NCI-H1105 treated with DMSO at 0.1 percent for 48 hours (cell line): ENCODE measurements around the gene NLRP9.

ENCODE experiments used
- DNase-seq: peaks from one replicate; lab custom pipeline; 2025; lab: John Stamatoyannopoulos, UW

Gene NLRP9

DNA sequence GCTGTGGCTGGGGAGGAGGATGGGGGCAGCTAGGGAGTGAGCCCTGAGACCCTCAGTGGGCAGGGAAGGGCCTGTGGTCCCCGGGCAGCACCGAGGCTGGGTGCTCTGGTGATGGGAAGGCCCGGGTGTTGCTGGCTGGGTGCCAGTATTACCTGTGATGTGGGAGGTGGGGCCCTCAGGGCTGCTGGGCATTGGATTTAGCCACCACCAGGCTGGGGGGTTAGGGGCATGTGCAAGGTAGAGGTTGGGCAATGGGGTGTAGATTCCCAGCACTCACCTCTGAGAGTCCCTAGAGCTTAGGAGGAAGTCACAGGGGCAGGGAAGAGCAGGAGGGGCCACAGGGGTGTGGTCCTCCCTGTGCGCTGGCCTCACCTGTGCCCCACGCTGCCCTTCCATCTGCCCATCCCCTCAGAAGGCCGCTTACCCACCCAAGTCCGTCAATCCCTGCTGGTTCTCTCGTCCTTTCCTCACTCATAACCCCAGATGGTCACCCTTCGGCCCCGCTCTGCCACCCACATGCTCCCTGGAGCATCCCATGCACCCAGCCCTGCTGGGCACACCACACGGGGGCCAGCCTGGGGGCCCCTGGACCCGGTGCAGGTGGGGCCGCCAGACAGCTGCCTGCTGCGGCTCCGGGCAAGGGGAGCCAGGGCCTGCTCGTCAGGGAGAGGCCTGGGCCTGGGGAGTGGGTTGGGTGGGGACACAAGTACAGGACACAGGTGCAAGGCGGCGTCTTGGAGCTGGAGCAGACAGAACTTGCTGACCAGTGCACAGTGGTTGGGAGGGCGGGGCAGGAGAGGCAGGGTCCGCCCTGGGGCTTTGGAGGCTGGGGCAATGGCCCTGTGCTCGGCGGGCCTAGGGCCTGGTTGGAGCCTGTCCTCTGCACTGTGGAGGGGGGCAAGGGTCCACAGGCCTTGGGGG, 50.7 kb downstream of the NLRP9 start:
- DNase-seq, result no peak

DNA sequence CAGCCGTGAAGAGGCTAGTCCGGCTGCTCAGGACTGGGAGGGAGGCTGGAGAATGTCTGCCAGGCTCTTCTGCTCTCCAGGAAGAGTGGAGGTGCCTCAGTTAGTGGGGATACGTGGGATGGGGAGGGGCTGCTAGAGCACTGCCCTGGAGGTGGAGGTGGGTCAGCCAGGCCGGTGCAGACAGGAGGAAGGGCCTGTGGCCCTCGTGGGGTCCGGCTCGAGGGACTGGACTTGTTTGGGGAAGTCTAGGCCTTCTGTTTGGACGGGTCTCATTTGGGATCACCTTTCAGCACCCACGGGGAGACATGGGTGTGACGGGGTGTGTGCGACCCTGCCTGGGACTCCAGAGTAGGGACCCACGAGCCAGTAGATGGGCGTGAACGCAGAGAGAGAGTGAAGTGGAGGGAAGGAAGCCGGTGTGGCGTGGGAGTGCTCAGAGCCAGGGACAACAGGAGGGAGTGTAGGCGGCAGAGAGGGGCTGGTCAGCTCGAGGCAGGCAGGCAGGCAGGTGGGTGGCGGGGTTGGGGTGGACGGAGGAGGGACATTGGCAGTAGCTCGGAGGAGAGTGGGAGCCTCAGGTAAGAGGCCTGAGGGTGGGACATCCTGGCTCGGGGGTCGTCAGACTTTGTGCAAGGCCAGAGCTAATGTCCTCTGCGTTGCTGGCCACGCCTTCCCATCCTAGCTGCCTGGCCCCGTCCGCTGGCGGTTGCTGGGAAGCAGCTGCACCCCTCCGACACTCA, 51.7 kb downstream of the NLRP9 start:
- DNase-seq, result no peak

DNA sequence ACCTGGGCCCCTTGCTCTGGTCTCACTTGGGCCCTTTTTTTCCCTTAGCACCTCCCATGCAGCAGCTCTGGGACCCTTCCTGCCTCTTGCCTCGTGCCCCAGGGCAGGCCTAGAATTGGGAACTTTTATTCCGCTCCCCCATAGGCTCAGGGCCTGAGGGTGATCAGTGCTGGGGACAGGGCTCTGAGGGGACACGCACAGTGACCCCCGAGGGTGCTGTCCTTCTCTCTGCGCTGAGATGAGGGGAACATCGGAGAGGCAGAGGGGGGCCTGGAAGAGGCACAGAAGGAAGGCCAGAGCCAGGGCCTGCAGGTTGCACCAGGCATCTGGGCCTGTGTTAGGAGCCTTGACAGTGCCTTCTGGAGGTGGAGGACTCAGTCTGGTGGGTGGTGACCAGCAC, 52.4 kb downstream of the NLRP9 start:
- DNase-seq, result no peak

DNA sequence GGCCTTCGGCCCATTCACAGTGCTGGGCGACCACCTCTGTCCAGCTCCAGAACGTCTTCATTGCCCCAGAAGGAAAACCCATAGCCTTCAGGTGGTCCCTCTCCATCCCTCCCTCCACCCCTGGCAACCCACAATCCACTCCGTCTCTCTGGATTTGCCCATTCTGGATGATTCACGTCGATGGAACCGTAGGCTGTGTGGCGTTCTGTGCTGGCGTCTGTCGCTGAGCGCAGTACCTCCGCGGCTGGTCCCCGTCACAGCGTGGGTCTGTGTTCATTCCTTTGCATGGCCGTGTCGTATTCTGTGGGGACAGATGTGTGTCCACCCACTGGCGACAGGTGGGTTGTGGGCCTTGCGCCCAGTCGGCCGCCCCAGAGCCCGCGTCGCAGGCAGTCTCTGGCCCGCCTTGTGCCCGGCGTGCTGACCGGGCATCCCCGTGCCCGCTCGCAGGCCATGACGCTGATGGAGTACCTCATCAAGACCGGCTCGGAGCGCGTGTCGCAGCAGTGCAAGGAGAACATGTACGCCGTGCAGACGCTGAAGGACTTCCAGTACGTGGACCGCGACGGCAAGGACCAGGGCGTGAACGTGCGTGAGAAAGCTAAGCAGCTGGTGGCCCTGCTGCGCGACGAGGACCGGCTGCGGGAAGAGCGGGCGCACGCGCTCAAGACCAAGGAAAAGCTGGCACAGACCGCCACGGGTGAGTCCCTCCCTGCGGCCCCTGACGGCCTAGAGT, 53.1 kb downstream of the NLRP9 start:
- no peak for DNase-seq

DNA sequence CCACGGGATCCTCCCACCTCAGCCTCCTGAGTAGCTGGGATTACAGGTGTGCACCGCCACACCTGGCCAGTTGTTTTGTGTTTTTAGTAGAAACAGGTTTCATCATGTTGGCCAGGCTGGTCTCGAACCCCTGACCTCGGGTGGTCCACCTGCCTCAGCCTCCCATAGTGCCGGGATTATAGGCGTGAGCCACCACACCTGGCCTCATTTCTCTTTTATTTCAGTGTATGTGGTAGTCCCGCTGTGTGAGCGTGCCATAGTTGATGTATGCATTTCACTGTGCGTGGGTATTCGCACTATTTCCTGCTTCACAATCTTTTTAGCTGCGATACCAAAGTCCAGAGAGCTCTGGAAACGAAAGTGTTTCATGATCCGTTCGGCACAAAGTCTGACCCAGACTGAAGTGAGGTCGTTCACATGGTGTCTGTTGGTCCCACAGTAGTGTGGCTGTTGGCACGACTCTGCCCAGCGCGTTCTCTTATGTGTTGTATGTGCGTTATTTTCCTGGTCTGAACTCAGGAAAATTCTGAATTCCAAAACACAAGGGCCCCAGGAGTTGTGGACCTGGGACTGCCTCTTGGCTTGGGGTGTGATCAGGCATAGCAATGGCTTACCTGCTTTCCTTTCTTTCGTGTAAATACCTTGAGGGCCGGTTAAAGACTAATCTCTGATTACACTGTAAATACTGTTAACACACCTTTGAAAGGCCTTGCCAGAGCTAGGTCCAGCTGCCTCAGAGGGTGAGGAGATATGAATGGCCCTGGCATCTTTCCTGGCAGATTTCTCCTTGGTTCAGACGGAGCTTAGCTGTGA, 54.5 kb downstream of the NLRP9 start:
- no peak for DNase-seq

DNA sequence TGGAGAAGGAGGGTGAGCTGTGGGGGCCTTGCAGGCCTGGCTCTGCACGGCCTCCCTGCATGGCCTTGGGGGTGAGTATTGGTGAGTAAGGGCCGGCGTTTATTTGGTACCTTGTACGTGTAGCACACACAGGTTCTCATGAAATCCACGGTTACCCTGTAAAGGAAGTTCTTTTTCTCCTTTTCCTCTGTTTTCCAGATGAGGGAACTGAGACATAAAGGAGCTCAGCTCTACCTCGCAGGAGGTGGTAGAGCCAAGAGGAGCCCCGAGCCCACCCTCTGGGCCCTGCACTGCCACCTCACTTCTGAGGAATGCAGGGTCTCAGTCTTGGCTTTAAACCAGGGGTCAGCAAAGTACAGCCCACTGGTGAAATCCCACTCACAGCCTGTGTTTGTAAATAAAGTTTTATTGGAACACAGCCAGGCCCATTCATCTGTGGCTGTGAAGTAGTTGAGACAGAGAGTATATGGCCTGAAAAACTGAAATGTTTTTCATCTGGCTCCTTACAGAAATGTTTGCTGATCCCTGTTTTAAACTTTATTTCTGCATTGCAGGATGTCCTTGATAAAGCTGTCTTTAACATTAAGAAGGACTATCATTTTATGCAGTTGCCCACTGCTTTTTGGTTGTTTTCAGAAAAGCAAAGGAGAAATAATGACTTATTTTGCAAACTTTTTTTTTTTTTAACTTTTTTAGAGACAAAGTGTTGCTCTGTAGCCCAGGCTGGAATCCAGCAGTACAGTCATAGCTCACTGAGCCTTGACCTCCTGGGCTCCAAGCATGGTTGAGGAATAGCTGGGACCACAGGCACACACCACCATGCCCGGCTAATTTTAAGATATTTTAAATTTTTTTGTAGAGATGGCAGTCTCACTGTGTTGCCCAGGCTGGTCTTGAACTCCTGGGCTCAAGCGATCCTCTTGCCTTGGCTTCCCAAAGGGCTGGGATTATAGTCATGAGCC, 56.8 kb downstream of the NLRP9 start:
- DNase-seq, result no peak

DNA sequence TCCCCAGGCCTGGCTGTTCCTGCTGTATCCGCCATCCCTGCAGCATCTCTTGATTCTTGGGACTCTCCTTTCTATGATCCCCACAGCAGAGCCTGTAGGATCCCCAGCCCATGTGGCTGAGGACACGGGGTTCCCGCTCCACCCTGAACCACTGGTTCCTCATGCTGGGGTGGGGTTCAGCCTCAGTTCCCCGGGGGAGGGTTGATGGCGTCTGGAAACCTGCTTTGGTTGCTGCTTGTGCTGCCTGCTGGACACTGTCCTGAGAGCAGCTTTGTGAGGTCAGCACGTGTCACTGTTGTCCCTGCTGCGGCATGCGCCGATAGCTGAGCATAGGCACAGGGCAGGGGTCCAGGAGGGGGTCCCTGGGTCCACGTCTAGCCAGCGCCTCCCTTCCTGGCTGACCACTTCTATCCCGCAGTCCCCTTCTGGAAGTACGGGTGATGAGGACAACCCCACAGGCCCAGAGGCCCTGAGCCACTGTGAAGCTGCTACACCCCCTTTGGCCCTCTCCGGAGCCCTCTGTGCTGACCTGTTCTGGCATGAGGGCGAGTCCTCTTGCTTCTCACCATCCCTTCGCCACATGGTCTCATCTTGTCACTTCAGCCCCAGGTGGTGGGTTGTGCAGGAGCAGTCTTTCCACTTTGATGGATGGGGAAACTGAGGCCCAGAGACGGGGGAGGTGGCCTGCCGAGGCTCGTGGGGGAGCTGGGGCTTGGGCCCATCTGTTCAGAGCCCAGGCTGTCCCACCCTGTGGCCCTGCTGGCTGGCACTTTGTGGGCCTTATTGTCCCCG, 57.7 kb downstream of the NLRP9 start:
- DNase-seq, result no peak

DNA sequence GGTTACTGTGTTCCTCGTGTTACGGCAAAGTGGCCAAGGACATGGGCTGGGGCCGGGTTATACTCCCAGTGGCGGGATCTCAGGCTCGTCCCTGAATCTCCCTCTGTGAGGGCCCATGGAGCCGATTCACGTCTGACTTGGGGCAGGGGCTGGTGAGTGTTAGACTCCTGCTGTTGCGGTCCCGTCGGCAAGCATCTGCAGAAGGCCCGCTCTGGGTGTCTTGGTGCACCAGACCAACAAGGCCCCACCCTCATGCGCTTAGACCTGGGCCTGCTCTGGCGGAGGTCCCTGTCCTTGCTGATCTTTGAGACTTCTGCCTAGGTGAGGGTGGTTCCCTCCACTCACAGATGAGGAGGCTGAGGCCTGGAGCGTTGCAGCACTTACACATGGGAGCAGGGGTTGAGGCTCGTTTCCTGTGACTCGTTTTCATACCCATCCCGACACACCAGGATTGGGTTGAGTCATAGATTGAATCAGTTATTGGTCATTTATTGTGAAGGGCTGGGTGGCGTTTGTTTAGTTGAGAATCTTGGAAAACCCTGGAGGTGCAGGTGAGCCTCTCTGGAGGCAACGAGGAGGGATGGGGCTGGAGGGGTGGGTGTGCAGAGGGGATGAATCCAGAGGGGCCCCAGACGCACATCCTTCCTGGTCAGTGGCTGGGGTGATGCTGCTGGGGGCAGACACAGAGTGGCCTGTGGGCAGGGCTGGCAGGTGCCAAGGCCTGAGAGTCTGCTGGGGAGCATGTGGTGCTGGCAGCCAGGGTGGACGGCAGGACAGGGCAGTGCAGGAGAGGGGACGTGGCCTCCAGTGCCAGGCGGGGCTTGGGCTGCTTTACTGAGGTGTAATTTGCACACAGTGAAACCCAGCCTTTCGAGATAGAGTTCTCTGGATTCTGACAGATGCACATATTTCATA, 58.6 kb downstream of the NLRP9 start:
- DNase-seq, result no peak

DNA sequence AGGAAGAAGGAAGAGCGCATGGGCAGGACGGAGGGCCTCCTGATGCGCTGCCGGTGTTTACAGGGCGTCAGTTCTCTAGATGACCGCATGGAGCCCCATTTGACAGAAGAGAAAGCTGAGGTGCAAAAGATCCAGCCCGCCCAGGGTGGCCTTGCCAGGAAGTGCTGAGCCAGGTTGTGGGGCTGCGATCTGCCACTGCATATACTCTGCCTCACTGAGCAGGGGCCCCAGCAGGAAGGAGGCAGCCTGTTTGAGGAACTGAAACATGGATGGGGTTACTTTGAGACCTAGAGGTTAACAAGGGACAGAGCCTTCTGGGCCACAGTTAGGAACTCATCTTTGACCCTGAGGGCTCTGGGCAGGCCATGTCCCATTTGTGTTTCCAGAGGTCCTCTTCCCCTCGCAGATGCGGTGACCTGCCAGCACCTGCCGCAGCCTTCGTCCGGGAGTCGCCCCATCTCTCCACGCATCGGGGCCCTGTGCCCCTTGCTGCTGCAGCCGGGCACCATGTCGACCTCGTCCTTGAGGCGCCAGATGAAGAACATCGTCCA, 60.0 kb downstream of the NLRP9 start:
- no peak for DNase-seq

DNA sequence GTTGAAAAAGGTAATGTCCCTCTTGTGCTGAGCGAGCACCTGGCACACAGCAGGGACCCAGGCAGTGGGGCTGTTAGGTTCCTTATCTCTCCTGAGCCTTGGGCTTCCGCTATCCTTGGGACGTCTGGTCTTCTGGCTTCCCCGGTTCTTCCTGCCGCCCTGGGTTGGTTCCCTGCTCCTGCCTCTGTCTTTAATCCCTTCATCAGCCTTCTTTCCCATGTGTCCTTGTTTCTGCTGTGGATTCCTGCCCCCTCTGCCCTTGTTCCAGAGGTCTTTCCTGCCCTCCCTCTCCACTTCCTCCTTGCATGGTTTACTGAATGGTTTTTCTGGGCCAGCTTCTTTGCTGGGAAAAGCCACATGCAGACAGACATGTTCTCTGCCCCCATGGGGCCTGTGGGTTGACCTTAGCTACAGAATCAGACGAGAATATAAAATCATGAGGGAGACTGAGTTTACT, 60.6 kb downstream of the NLRP9 start:
- no peak for DNase-seq

DNA sequence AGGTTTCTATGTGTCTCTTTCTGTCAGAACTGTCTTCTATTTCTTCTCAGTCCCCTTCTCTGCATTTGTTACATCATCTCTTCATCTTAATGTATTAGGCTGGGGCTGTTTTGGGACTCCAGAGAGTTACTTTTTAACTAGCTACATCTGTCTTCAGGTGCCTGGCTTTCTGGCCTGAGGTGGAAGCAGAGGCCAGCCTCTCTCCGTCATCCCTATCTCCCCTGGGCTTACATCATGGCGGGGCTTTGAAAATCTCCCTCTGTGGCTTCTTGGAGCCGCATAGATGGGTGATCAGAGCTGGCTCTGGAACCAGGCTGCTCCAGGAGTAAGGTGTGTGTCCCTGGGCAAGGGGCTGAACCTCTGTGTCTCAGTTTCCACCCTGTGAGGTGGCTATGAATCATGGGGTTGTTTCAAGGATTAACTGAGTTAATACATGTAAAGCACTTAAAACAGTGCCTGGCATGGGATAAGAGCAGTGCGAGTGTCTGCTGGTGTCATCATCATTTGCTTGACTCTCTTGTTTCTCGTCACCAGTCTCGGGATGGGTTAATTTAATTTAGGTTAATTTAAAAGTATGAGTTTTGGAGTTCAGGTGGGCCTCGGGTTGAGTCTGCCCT, 61.2 kb downstream of the NLRP9 start:
- no peak for DNase-seq

DNA sequence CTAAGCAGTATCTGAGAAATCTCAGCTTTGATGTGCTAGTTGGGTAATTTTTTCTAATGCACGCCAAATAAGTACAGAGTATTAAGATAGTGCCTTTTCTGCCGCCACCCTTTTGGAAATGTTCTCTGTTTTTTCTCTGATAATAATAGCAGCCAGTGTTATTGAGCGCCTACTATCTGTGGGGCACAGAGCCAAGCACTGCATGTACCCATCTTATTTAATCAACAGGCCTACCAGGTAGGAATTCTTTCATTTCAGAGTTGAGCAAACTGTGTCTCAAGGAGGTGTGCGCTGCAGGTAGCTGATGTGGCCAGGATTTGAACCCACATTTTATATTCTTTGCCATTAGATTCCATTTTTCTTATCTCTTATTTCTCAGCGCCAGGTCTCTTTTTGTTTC, 61.8 kb downstream of the NLRP9 start:
- DNase-seq, result no peak

DNA sequence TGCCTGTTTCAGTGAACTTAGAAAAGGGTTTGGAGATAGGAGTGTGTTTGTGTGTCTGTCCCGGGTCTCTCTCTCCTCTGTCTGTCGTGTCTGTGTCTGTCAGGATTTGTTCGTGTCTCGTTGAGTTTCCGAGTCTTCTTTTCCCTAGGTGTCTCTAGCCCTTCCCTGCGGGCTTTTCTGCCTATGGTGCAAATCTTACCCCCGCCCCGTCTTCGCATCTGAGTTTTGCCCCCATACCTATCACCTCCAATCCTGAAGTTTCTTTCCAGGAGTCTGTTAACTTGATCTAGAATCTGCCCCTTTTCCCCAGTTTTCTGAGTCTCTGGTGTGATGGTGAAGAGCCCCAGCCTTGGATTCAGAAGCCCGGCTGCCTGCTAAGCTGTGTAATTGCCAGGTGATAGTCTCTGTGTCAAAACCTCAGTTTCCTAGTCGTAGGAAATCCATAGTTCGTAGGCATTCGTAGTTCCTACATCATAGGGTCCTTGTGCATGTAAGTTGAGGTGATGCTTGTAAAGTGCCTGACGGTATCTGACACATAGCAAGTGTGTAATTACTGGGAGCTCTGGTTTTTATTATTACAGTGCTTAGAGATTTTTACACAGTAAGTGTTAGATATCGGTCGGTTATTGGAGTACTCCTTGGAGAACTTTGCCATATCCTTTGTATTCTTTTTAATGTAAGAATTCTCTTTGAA, 62.4 kb downstream of the NLRP9 start:
- DNase-seq, result no peak

DNA sequence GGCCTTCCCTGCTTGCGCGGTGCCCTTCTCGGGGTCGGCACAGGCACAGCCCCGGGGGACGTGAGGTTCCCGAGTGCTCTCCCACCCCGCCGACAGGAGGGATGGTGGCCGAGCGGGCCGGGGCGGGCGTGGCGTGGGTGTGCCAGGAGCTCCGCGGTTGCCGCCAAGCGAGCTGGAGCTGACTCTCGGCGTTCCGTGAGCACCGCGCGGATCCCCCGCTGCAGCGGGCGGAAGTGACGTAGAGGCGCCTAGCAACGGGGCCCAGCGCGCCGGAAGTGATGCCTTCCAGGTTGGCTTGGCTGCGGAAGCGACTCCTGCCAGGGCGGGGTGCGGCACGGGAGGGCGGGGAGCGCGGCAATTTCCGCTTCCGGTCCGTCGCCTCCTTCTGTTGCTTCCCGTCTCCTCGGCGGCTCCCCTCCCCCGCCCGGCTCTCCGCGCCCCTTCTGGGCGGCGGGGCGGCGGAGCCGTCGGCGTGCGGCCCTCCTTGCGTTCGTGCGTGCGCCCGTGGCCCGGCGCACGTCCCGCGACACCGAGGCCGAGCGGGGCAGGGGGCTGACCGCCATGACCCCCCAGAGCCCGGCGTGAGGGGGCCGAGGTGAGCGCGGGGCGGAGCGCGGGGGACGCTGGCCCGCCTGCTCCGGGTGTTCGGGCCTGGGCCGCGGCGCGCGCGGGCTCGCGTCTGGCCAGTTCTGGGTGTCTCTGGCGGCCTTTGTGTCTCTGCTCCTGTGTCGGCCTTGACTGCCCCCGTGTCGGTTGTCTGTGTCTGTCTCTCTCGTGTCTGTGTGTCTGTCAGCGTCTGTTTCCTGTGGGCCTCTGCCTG, 63.2 kb downstream of the NLRP9 start, which contains the start of gene EPN1:
EPN1 (plus strand) TSS at position 386 of the 820 bp plus-strand sequence. CDS start 3,402 bp downstream, outside the sequence.
- peak; percentile 96 for DNase-seq

DNA sequence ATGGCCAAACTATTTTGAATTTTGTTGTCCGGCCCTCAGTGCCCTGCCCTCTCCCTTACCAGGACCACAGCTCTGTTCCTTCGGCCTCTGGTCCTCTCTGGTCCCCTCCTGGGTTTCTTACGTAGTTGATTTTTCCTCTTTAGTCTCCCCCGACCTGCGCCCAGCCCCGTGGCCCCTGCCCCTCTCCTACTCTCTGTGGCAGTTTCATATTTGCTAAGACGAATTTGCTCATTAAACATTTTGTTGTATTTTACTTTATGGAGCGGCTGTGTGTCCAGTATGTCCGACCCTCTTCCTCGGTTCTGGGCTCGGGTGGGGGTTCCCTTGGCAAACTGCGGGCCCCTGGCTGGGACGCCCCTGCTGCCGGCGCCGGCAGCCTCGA, 63.8 kb downstream of the NLRP9 start:
- no peak for DNase-seq

DNA sequence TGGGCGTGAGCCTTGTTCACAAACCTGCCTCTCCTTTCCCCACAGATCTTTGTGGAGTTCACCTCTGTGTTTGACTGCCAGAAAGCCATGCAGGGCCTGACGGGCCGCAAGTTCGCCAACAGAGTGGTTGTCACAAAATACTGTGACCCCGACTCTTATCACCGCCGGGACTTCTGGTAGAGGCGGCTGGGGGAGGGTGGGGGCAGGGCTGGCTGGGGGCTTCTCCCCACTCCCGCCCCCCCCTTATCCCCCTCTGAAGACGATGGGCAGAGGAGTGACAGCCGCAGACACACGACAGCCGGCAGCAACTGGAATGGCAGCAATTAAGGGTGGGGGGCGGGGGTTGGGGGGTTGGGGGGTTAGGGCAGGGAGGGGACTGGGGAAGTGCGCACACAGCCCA, 64.3 kb downstream of the NLRP9 start:
- no peak for DNase-seq
